Measurements from ENCODE around the gene EFEMP2.
"Not testable (repeated sequence)": the region's sequence is repeated elsewhere in the genome, so short reads cannot be mapped to it uniquely, and the experiment has no call there.

EFEMP2 gene

DNA sequence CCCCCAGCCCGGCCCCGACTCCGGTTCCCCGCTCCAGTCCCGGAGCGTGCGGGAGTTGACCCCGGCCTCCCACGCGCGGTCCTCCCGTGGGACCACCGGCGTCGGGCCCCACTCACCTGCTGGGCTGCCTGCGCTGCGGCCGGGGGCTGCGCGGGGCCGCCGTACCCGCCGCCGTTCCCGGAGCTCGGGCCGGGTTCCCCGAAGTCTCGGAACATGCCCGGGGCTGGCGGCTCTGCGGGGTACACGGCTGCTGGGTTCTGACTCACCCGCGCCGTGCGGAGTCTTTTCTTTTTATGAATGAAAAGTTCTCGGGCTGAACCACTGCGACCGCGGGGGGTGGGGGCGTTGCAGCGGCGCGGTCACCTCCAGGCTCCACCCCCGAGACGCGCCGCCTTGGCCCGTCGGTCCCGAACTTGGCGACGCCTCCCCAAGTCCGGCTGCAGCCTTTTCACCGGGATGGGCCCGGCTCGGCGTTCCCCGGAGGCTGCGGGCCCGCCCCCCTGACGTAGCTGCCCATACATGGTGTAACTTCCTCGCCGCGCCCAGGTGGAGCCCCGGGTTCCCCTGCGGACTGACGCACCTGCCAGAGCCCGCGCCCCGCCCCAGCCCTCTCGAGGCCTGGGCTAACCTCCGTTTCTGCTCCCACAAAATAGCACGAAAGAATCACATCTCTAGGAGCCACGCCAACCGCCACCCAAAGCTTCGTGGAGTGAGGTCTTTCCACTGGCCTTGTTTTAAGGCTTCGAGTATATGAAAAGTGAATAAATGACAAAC is 27.7 kb upstream of the EFEMP2 start, which contains the start of gene FOSL1:
FOSL1 (minus strand) TSS at position 264 of the 774 bp plus-strand sequence; CDS start at position 215, 49 bp downstream.
- peak; percentile 97 for DNase-seq

DNA sequence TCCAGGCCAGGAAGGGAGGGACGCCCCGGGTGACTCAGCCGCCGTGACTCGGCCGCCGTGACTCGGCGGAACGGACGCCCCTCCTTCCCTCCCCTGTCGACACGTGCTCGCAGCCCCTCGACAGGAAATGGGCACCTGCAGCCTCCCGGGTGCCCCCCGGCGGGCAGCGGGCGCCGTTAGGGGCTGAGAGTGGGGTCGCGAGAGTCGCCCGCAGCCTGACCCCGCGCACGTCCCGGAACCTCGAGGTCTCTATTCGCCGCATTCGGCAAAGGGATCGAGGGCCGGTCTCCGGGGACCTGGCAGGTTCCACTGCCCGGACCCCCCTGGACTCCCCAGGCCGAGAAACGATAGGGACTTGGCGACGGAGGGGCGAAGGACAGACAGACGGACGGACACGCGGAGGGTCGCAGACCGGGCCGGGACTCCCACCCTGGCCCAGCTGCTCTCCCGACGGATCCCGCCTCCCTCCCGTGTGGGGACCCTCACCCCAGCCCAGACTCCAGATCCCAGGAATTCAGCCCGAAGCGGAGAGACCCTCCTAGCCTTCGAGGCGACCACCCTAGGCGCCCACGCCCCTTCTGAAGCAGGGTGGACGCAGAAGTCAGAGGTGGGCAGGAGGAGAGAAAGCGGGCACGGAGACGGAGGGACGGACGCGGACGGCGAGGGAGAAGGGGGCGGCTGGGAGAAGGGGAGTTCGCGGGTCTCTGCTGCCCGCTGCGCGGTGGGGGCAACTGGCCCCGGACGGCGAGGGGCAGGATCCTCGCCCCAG is 26.9 kb upstream of the EFEMP2 start:
- peak; percentile 92 for DNase-seq

DNA sequence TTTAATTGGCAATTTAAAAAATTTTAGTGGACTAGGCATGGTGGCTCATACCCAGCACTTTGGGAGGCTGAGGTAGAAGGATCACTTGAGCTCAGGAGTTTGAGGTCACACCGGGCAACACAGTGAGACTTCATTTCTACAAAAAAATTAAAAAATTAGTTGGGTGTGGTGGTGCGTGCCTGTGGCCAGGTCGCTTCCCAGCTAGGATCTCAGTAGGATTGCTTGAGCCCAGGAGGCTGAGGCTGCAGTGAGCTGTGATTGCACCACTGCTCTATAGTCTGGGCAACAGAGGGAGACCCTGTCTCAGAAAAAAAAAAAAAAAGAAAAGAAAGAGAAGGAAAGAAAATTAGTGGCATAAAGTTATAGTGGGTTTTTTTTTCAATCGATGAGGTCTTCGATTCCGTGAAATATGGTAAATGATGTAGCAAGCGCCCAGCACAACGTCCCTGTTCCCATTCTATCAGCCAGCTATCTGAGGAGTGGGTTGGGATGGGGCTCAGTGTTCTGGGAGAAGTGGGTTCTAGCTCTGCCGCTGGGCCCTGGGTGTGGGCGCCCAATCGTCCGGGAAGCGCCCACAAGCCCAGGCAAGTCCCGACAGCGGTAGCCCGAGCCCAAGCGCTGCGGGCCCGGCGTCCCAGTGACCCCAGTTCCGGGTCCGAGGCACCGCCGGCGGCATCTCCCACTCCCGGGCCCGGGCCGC is 26.2 kb upstream of the EFEMP2 start:
- no peak for DNase-seq

DNA sequence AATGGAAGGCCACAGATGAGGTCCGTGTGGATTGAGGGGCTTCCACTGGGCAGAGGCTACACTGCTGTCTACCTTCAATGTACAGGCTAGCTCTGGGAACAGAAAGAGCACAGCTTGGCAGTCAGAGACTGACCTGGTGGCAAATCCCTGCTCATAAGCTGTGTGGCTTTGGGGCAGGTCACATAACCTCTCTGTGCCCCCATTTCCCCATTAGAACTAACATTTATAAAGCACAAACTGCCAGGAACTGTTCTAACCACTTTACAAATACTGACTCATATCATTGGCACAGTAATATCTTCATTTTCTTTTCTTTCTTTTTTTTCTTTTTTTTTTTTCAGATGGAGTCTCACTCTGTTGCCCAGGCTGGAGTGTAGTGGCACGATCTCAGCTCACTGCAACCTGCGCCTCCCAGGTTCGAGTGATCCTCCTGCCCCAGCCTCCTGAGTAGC is 24.4 kb upstream of the EFEMP2 start:
- no peak for DNase-seq

DNA sequence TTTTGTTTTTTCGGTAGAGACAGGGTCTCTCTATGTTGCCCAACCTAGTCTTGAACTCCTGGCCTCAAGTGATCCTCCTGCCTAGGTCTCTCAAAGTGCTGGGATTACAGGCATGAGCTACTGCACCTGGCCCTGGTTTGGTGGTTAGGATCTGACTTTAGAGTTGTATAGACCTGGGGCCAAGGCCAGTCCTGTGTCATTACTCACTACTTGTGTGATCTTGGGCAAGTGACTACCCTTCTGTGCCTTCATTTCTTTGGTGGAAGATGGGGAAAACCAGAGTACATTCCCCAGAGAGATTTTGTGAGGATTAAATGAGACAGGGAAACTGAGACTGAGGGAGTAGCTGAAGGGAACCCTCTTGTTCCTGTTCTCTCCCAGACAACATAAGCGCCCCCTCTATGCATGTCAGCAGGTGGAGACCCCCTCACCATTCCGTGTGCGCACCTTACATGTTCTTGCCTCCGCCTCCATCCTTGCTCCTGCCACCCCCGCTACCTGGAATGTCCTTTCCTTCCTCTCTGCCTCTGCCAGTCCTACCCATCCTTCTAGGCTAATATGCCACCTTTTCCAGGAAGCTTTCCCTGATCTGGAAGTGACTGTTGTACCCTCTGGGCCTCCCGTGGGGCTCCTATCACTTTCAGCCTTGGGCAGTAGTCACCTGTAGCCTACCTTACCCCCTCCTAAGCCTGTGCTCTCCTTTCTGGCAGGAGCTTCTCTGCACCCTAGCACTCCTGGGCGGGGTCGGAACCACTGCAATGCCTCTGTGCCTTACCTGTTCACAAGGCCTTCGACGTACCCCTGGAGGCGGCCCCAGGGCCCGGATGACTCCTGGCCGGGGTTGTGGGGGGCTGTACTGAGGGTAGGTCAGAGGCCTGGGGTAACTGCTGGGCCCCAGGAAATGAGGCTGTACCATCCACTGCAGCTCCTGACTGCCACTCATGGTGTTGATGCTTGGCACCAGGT is 23.7 kb upstream of the EFEMP2 start:
- no peak for DNase-seq

DNA sequence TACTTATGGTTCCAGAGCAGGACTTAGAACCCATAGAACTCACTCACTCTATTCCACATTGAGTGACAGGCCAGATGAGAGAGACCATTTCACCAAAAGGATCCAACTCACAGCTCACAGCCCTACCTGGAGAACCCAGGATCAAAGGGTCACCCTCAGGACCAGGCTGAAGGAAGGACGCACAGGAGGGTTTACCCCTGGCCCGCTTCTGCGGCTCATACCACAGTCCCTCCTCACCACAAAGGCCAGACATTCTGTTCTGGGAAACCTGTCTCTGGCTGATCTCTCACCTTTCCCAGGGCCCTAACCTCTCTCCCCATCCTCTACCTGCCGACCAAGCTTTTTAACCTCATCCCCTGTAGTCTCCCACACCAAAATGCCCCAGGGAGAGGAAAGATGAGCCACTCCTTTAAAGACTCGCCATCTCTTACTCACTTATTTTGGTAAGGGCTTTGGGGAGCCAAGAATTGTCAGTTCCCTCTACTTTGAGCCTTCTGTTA is 22.9 kb upstream of the EFEMP2 start:
- no peak for DNase-seq

DNA sequence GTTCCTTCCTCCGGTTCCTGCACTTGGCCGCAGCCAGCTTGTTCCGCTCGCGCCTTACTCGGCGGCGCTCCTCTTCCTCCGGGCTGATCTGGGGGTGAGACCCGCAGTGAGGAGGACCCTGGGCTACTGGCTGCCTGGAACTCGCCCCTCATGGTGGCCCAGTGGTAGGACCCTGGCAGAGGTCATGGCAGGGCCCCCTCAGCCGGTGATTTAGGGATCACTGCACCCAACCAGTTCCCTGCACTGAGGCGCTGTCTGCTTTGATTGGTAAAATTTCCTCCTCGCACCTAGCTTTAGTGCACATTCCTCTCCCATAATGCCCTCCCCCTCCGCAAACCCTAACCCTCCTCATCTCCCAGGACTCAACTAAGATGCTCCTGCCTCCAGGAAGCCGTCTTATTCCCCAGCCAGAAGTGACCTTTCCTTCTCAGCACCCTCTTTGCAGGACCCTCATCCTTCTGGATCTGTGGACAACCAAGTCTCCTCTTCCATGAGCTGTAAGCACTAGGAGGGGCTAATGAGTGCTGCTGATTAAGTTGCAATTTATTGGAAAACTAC is 21.5 kb upstream of the EFEMP2 start:
- no peak for DNase-seq

DNA sequence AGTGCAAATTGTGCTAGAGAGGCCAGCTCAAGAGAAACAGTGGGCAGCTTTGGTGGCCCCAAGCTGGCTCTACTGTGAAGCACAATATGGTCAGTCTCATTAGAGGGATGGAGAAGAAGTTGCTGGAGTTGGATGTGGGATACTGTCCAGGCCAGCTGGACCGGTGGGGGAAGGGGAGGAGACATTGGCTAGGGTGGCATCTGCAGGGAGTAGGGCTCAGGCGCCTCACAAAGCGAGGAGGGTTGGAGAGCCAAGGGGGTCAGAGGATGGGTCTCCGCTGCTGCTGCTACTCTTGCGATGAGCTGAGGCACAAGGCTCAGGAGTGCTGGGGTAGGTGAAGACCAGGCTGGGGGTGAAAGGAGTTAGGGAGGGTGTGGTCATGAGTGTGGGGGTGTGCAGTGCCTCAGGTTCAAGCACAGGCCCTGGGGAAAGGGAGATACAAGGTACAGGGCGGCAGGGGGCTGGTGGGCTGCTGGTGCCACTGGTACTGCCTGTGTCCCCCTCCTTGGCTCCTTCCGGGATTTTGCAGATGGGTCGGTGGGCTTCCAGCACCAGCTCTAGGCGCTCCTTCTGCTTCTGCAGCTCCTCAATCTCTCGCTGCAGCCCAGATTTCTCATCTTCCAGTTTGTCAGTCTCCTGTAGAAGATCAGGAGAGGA is 20.2 kb upstream of the EFEMP2 start:
- no peak for DNase-seq

DNA sequence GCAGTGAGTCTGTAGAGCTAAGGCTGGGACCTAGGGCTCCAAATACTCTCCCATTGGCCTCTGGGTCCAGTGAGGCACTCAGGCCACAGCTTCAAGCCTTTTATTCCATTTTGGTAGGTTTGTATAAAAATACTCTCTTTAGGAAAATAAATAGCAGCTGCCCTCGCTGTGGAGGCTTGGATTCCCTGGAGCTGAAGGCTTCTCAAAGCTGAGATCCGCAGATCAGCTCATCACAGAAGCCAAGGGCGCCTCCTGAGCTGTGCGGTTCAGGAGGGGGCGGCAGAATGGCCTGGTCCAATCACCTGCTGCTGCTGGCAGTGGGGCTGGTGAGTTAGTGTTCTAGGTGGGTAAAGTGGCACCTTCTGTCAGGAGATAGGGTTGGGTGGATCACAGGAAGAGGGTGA is 19.5 kb upstream of the EFEMP2 start:
- DNase-seq: not testable (repeated sequence)

DNA sequence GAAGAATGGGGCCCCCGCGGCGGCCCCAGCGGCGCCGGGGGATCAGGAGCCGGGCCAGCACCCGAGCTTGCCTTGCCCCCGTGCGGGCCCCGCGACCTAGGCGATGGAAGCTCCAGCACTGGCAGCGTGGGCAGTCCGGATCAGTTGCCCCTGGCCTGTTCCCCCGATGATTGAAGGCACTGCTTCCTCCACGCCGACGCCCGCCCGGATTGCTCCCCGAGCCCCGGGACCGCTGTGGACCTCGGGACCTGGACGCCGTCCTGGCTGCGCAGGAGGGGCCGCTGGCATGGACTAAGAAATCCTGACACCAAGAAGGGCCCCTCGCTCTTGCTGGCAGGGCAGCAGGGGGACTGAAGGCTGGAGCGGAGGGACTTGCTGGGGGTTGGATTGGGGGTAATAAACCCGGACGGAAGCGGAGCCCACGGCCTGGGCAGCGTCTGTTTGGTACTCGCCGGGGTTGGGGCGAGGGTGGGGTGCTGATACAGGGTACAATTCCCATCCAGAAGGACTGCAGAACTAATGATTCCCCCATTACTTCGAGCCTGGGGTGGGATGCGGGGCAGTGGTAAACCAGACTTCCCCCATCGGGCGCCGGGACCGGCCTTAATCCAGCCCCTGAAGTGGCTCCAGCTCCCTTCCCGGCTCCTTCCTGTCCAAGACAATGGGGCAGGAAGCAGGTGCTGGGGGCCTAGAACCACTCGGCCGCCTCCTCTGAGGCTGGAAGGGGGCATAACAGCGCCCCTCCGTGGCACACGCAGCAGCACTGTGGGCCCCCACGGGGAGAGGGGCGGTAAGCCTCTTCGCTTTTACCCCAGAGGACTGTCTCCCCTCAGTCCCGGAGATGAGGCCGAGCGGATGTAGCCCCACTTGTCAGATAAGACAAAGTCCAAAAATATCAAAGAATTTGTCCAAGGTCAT is 18.9 kb upstream of the EFEMP2 start:
- DNase-seq: no peak

DNA sequence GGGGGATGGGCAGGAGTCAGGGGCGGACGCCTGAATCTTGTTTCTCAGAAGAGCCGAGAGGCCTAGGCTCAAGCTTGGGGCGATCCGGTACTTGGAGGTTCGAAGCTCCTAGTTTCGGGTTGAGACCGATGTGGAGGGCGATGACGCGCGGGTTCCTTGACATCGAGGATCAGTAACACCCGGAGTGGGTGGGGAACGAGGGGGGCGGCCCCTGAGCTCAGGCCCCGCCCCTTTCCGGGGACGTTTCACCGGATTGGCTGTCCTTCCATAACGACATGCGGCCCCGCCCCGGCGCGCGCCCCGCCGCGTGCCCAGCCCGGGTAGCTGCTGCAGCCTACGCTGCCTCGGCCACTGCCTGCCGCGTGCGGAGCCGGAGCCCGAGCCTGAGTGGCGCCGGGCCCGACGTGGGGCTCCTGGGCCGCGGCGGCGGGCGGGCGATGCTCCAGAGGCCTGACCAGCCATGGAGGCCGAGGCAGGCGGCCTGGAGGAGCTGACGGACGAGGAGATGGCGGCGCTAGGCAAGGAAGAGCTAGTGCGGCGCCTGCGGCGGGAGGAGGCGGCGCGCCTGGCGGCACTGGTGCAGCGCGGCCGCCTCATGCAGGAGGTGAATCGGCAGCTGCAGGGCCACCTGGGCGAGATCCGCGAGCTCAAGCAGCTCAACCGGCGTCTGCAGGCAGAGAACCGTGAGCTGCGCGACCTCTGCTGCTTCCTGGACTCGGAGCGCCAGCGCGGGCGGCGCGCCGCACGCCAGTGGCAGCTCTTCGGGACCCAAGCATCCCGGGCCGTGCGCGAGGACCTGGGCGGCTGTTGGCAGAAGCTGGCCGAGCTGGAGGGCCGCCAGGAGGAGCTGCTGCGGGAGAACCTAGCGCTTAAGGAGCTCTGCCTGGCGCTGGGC is 18.0 kb upstream of the EFEMP2 start, which contains the start of gene CCDC85B:
CCDC85B (plus strand) TSS at position 350 of the 895 bp plus-strand sequence; CDS start at position 461, 111 bp downstream.
- DNase-seq: peak; percentile 97

DNA sequence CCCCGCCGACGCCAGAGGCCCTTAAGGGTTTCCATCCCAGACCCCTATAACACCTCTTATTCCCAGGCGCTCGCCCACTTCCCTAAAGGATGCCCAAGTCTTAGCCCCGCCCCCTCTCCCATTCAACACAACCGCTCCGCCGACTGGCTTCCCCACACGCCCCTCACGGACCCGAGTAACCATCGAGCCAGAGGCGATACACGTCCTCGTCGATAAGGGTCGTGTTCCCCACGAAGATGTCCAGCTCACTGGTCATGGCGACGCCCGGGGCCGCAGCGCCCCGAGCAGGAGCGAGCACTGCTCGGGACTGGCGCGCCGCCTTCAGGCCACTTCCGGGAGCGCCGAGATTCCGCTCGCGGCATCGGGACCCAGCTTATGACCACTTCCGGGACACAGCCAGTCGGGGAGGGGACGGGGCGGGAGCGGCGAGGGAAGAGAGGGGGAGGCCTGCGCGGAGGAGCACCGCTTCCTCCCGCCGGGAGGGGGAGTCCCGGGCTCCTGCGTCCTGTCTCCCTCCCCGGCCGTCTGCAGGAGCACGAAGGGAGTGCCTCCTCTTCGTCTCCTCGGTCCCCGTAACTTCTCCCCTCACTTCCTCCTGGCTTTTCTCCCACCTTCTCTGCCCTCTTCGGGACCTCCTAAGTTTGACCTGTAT is 15.7 kb upstream of the EFEMP2 start, which contains the start of gene FIBP:
FIBP (minus strand) TSS at position 309 of the 652 bp plus-strand sequence; CDS start at position 256, 53 bp downstream.
- DNase-seq: peak; percentile 99

DNA sequence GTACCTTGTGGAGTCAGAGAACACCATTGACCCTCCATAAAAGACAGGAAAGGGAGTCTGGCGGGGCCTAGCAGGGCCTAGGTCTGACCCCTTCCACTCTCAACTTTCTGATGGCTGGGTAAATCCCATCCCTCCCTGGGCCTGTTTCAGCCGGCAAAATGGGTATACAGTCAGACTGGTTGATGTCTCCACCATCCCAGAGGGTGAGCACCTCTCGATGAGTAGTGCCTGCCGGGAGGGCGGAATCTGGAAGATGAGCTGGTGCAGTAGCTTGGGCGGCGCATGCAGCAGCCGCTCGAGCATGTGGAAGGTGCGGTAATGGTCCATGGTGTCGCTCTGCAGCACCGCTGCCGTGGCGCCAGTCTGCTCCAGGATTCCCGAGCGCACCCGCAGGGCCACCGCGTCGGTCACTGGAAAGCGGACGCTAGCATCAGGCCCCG is 15.1 kb upstream of the EFEMP2 start:
- DNase-seq: no peak

DNA sequence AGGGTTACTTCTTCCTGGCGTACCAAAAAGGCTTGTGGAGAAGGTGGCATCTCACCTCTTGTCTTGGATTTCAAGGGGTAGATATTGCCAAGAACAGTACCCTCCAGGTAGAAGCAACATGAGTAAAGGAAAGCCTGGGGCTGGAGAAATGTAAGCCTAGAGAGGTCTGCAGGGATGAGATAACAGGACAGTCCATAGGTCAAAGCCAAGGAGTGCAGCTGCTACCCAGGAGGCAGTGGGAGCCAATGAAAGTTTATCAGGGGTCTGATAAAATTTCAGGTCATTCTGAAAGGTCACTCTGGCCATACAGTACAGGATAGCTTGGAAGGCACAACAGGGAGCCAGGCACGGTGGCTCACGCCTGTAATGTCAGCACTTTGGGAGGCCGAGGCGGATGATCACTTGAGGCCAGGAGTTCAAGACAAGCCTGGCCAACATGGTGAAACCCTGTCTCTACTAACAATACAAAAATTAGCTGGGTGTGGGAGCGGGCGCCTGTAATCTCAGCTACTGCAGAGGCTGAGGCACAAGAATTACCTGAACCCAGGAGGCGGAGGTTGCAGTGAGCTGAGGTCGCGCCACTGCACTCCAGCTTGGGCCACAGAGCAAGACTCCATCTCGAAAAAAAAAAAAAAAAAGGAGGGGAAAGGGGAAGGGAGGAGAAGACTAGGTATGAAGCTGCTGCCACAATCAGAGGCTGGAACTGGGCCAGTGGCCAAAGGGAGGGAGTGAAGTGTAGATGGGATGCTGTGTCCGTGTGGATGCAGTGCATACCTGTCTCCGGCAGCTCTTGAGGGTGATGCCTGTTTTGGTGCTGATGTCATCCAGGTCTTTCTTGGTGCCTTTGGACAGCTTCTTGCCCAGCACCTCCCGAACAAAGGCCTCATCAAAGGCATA is 14.5 kb upstream of the EFEMP2 start:
- no peak for DNase-seq

DNA sequence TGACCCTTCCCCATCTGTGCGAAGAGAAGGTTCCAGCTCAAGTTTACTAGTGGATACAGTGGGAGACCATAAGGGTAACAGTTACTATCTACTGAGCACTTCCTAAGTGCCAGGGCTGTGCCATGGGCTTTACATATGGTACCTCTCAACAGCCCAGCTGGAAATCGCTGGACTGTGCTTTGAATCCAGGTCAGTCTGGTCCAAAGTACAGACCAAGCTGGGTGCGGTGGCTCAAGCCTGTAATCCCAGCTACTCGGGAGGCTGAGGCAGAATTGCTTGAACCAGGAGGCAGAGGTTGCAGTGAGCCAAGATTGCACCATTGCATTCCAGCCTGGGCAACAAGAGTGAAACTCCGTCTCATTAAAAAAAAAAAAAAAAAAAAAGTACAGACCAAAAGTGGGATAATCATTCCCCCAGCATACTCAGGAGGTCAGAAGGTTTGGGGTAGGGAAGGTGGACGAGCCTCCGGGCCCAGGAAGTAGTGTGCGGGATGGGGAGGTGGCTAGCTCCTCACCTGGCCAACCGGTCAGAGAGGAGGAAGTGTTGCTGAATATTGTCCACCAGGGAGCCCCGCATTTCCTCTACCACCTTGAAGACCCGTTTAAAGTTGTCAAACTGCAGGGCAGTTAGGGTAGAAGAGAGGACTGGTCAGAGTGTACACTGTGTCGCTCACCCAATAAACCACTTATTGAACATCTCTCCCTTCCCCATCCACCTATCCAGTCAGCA is 13.4 kb upstream of the EFEMP2 start:
- no peak for DNase-seq

DNA sequence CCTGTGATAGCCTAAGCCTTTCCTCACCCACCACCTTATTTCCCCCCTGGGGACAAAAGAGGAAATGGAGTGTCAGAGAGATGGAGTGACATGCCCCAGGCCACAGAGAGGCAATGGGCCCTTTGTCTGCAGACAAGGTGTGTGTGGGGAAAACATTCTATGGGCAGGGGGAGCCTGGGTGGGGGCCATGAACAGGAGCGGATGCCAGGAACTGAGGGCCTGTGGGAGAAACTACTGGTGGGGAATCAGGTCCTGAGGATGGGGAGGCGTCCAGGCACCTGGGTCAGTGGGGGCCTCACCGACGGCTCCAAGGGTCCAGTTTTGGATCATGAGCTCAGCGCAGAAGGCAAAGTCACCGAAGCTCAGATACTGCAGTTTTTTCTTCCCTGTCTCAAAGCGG is 12.6 kb upstream of the EFEMP2 start:
- DNase-seq: no peak
